GM21515 (cell line): Measurements from ENCODE around the gene PDZD4.

Source experiments
- ATAC-seq: cut with Tn5 transposase; IDR thresholded peaks from one replicate; pipeline ENCODE4 v1.9.1; 2021; ENCODE audit not compliant: unreplicated experiment

Gene PDZD4

GRCh38 chrX:153792368-153792767 lies 38.0 kb downstream of the PDZD4 start:
- no peak for ATAC-seq

GRCh38 chrX:153791104-153791852 lies 39.1 kb downstream of the PDZD4 start:
- no peak for ATAC-seq

GRCh38 chrX:153789654-153790053 lies 40.7 kb downstream of the PDZD4 start:
- no peak for ATAC-seq

GRCh38 chrX:153786669-153787068 lies 43.7 kb downstream of the PDZD4 start:
- ATAC-seq = no peak

GRCh38 chrX:153784325-153784967 lies 45.9 kb downstream of the PDZD4 start:
- ATAC-seq = no peak

GRCh38 chrX:153783378-153784013 lies 46.8 kb downstream of the PDZD4 start:
- no peak for ATAC-seq

GRCh38 chrX:153782871-153783270 lies 47.5 kb downstream of the PDZD4 start:
- ATAC-seq = no peak

- ATAC-seq = no peak
Measured at GRCh38 chrX:153782313-153782712, 48.0 kb downstream of the PDZD4 start.

GRCh38 chrX:153781428-153782047 lies 48.8 kb downstream of the PDZD4 start:
- ATAC-seq = no peak

- ATAC-seq = no peak
Measured at GRCh38 chrX:153780678-153781427, 49.5 kb downstream of the PDZD4 start, which contains the start of gene SRPK3. TSS of gene SRPK3 (plus strand) at chrX:153781041. CDS start at chrX:153781087, 46 bp downstream.

- no peak for ATAC-seq
Measured at GRCh38 chrX:153779891-153780677, 50.3 kb downstream of the PDZD4 start.

- no peak for ATAC-seq
Measured at GRCh38 chrX:153778684-153779101, 51.7 kb downstream of the PDZD4 start.

- ATAC-seq = no peak
Measured at GRCh38 chrX:153778181-153778580, 52.2 kb downstream of the PDZD4 start.

- no peak for ATAC-seq
Measured at GRCh38 chrX:153777261-153778090, 52.9 kb downstream of the PDZD4 start.

- no peak for ATAC-seq
Measured at GRCh38 chrX:153776611-153777045, 53.7 kb downstream of the PDZD4 start.

- no peak for ATAC-seq
Measured at GRCh38 chrX:153776120-153776599, 54.2 kb downstream of the PDZD4 start.

- no peak for ATAC-seq
Measured at GRCh38 chrX:153775293-153776119, 54.8 kb downstream of the PDZD4 start.
